OCI-LY3 (cell line): ENCODE data around the gene RAB11FIP4.

Experiments used
- H2AFZ ChIP-seq: fragments of 200-600, 300-600 bp; shearing (Covaris generic); 2 replicates; pipeline ENCODE4 v1.6.0; 2014; ENCODE audit warnings: antibody characterized with exemption, low read depth, low read length
- H3K27ac ChIP-seq: fragments of 200-600, 300-600 bp; sonication (generic); 2 replicates; pipeline ENCODE4 v1.5.1; 2014; ENCODE audit warnings: mild to moderate bottlenecking, low read length, moderate library complexity, mixed read lengths
- H3K27me3 ChIP-seq: fragments of 200-600, 300-600 bp; sonication (generic); 2 replicates; pipeline ENCODE4 v1.6.1; 2014; ENCODE audit warnings: low read depth, low read length, mixed read lengths
- H3K36me3 ChIP-seq: fragments of 200-600, 300-600 bp; sonication (generic); replicated peaks from 2 replicates; pipeline ENCODE3; 2014; ENCODE audit warnings: low read depth, low read length, mixed read lengths
- H3K4me1 ChIP-seq: fragments of 300-600, 200-600 bp; sonication (generic); 2 replicates; pipeline ENCODE4 v1.6.1; 2014; ENCODE audit warnings: low read length, mixed read lengths
- H3K4me2 ChIP-seq: fragments of 200-600, 300-600 bp; sonication (generic); 2 replicates; pipeline ENCODE4 v1.6.1; 2014; ENCODE audit warnings: low read length, mixed read lengths
- H3K4me3 ChIP-seq: fragments of 300-600, 200-600 bp; sonication (generic); 2 replicates; pipeline ENCODE4 v1.5.1; 2014; ENCODE audit warnings: antibody characterized with exemption, mild to moderate bottlenecking, low read length, moderate library complexity
- H3K79me2 ChIP-seq: fragments of 300-600, 200-600 bp; shearing (Covaris generic); 2 replicates; pipeline ENCODE4 v1.6.1; 2014; ENCODE audit warnings: mild to moderate bottlenecking, low read length, mixed read lengths
- H3K9ac ChIP-seq: fragments of 300-600, 200-600 bp; shearing (Covaris generic); 2 replicates; pipeline ENCODE4 v1.6.0; 2014; ENCODE audit warnings: mild to moderate bottlenecking, low read length, moderate library complexity
- H3K9me3 ChIP-seq: fragments of 200-600, 300-600 bp; shearing (Covaris generic); 2 replicates; pipeline ENCODE4 v1.6.1; 2014; ENCODE audit warnings: low read length, mixed read lengths; ENCODE audit not compliant: insufficient read depth
- H4K20me1 ChIP-seq: fragments of 200-600, 300-600 bp; sonication (generic); 2 replicates; pipeline ENCODE4 v1.6.1; 2016; ENCODE audit warnings: low read length, mixed read lengths; ENCODE audit not compliant: insufficient read depth
- CTCF ChIP-seq: fragments of 200-600, 300-600 bp; sonication (generic); IDR thresholded peaks from 2 replicates; pipeline ENCODE4 v1.5.1; 2014; ENCODE audit warnings: antibody characterized with exemption, low read length, low read depth
- EZH2phosphoT487 ChIP-seq: fragments of 200-600 bp; shearing (Covaris generic); IDR thresholded peaks from 2 replicates; pipeline ENCODE4 v1.6.1; 2018; ENCODE audit warnings: antibody characterized with exemption, mixed run types, low read depth

Gene RAB11FIP4

GRCh38 chr17:31401456-31402254 lies 10.2 kb downstream of the RAB11FIP4 start:
- no peaks in the 10 kb centered on the region for H3K79me2 ChIP-seq
- H3K27me3 ChIP-seq: no peaks in the 10 kb centered on the region
- TF ChIP-seq EZH2phosphoT487: no peak
- no peak for TF ChIP-seq CTCF
- no peak overlapping the region for H2AFZ ChIP-seq
- no peaks in the 10 kb centered on the region for H3K36me3 ChIP-seq
- H4K20me1 ChIP-seq: no peaks in the 10 kb centered on the region
- no peaks in the 10 kb centered on the region; the same call in 1 of the 2 replicates for H3K4me1 ChIP-seq
- H3K27ac ChIP-seq: no peak overlapping the region
- no peak overlapping the region for H3K9ac ChIP-seq
- H3K4me2 ChIP-seq: no peak overlapping the region
- no peak overlapping the region for H3K4me3 ChIP-seq
- no peaks in the 10 kb centered on the region for H3K9me3 ChIP-seq

- no peaks in the 10 kb centered on the region for H3K9me3 ChIP-seq
- no peak overlapping the region; the same call in 1 of the 2 replicates for H2AFZ ChIP-seq
- no peaks in the 10 kb centered on the region for H3K79me2 ChIP-seq
- TF ChIP-seq EZH2phosphoT487 (no peak), CTCF (no peak)
- no peak overlapping the region for H3K9ac ChIP-seq
- H3K36me3 ChIP-seq: no peaks in the 10 kb centered on the region
- no peaks in the 10 kb centered on the region; the same call in 1 of the 2 replicates for H3K4me1 ChIP-seq
- H4K20me1 ChIP-seq: no peaks in the 10 kb centered on the region
- H3K4me3 ChIP-seq: no peak overlapping the region
- H3K27ac ChIP-seq: no peak overlapping the region
- no peak overlapping the region for H3K4me2 ChIP-seq
- H3K27me3 ChIP-seq: no peaks in the 10 kb centered on the region; the same call in 1 of the 2 replicates
These were observed 12.8 kb downstream of the RAB11FIP4 start for GRCh38 chr17:31404028-31404949.

- H2AFZ ChIP-seq: no peak overlapping the region
- no peak overlapping the region for H3K27ac ChIP-seq
- no peaks in the 10 kb centered on the region; the same call in 1 of the 2 replicates for H3K4me1 ChIP-seq
- no peaks in the 10 kb centered on the region; the same call in 1 of the 2 replicates for H3K27me3 ChIP-seq
- no peaks in the 10 kb centered on the region for H3K9me3 ChIP-seq
- no peak overlapping the region for H3K4me3 ChIP-seq
- H3K9ac ChIP-seq: no peak overlapping the region
- no peak for TF ChIP-seq CTCF
- TF ChIP-seq EZH2phosphoT487: no peak
- H4K20me1 ChIP-seq: no peaks in the 10 kb centered on the region
- H3K4me2 ChIP-seq: no peak overlapping the region
- H3K79me2 ChIP-seq: no peaks in the 10 kb centered on the region
- no peaks in the 10 kb centered on the region for H3K36me3 ChIP-seq
These were observed 14.5 kb downstream of the RAB11FIP4 start for GRCh38 chr17:31405890-31406371.

GRCh38 chr17:31408586-31408985 lies 17.1 kb downstream of the RAB11FIP4 start:
- Histone ChIP-seq H3K4me3 (no peak overlapping the region), H3K9ac (no peak overlapping the region), H3K9me3 (no peaks in the 10 kb centered on the region), H3K4me2 (no peak overlapping the region), H3K27ac (no peak overlapping the region), H4K20me1 (no peaks in the 10 kb centered on the region), H3K27me3 (no peaks in the 10 kb centered on the region; the same call in 1 of the 2 replicates), H2AFZ (no peak overlapping the region), H3K79me2 (no peaks in the 10 kb centered on the region), H3K4me1 (no peaks in the 10 kb centered on the region; the same call in 1 of the 2 replicates), H3K36me3 (no peaks in the 10 kb centered on the region)
- no peak for TF ChIP-seq EZH2phosphoT487
- no peak for TF ChIP-seq CTCF
